GM06990 (cell line): Measurements from ENCODE around the gene CD79B.
A peak's percentile ranks its signal among the peaks of the same experiment; 100 is the strongest.

ENCODE experiments used
- DNase-seq: peaks from one replicate; pipeline ENCODE4 v3.0.0-alpha.2; 2011; ENCODE audit not compliant: insufficient read length; ENCODE audit errors: extremely low read depth
- H3K27me3 ChIP-seq: replicated peaks from 2 replicates; pipeline ENCODE4 v1.6.0; 2011; ENCODE audit warnings: low read length; ENCODE audit not compliant: control insufficient read depth, insufficient read depth
- H3K36me3 ChIP-seq: 2 replicates; pipeline ENCODE4 v1.5.1; 2011; ENCODE audit warnings: low read length; ENCODE audit not compliant: control insufficient read depth, insufficient read depth
- H3K4me3 ChIP-seq: replicated peaks from 2 replicates; pipeline ENCODE4 v1.5.1; 2011; ENCODE audit warnings: low read depth, mild to moderate bottlenecking, control low read depth, low read length
- CTCF ChIP-seq: IDR thresholded peaks from 2 replicates; pipeline ENCODE4 v1.5.1; 2011; ENCODE audit warnings: low read length, control low read depth, mild to moderate bottlenecking, inconsistent platforms; ENCODE audit not compliant: insufficient read depth, poor library complexity, severe bottlenecking

The CD79B gene

GRCh38 chr17:63944736-63945499 lies 12.8 kb upstream of the CD79B start:
- no peaks in the 10 kb centered on the region for H3K27me3 ChIP-seq
- TF ChIP-seq CTCF = no peak
- H3K4me3 ChIP-seq = no peak overlapping the region
- H3K36me3 ChIP-seq = no peaks in the 10 kb centered on the region
- DNase-seq = no peak

- no peak for DNase-seq
- no peaks in the 10 kb centered on the region for H3K36me3 ChIP-seq
- peak; percentile 9 for TF ChIP-seq CTCF
- no peak overlapping the region for H3K4me3 ChIP-seq
- H3K27me3 ChIP-seq = no peaks in the 10 kb centered on the region
Measured at GRCh38 chr17:63943745-63944144, 11.6 kb upstream of the CD79B start.

- H3K4me3 ChIP-seq = no peak overlapping the region
- no peak for TF ChIP-seq CTCF
- no peak for DNase-seq
- H3K27me3 ChIP-seq = no peaks in the 10 kb centered on the region
- no peaks in the 10 kb centered on the region for H3K36me3 ChIP-seq
Measured at GRCh38 chr17:63942309-63942985, 10.3 kb upstream of the CD79B start.

GRCh38 chr17:63941751-63942150 lies 9.6 kb upstream of the CD79B start:
- DNase-seq = no peak
- no peak for TF ChIP-seq CTCF
- no peaks in the 10 kb centered on the region for H3K27me3 ChIP-seq
- no peaks in the 10 kb centered on the region for H3K36me3 ChIP-seq
- H3K4me3 ChIP-seq = no peak overlapping the region

- H3K4me3 ChIP-seq = no peak overlapping the region
- H3K36me3 ChIP-seq = no peaks in the 10 kb centered on the region
- no peaks in the 10 kb centered on the region for H3K27me3 ChIP-seq
- TF ChIP-seq CTCF = no peak
- no peak for DNase-seq
Measured at GRCh38 chr17:63941162-63941561, 9.0 kb upstream of the CD79B start.
